ENCODE data around the gene GNB1L.

The GNB1L gene

GRCh38 chr22:19853879-19854777 lies 546 bp downstream of the GNB1L start:
- no peaks in the 10 kb centered on the region for H3K9me3 ChIP-seq (ENCODE audit: insufficient read depth, low read length)
- no peaks in the 10 kb centered on the region for H3K27me3 ChIP-seq (ENCODE audit: low read depth, low read length)
- H2AFZ ChIP-seq (ENCODE audit: low read depth, low read length) = peak overlapping the region; percentile 41; the same call in 1 of the 2 replicates
- H3K27ac ChIP-seq (ENCODE audit: low read length) = peak overlapping the region; percentile 22
- peak overlapping the region; percentile 85 for H3K4me2 ChIP-seq (ENCODE audit: low read length)
- TF ChIP-seq CTCF (IDR thresholded peaks at IDR 0.05; ENCODE audit: low read depth, low read length) (no peak), EZH2phosphoT487 (IDR thresholded peaks at IDR 0.05; ENCODE audit: low read depth) (no peak)
- peak overlapping the region; percentile 89 for H3K4me3 ChIP-seq (ENCODE audit: low read length)
- H3K79me2 ChIP-seq (ENCODE audit: low read length) = peaks cover 68% of the 10 kb centered on the region
- H3K9ac ChIP-seq (ENCODE audit: low read length) = peak overlapping the region; percentile 92
- H3K4me1 ChIP-seq (ENCODE audit: low read length) = peaks cover 20% of the 10 kb centered on the region
- peaks cover 27% of the 10 kb centered on the region for H3K36me3 ChIP-seq (replicated peaks; ENCODE audit: low read depth, low read length)
- H4K20me1 ChIP-seq (ENCODE audit: insufficient read depth, low read length) = peaks cover 10% of the 10 kb centered on the region; the same call in 1 of the 2 replicates

GRCh38 chr22:19853058-19853878 lies 1.4 kb downstream of the GNB1L start:
- H3K4me3 ChIP-seq (ENCODE audit: low read length) = peak overlapping the region; percentile 89
- peaks cover 18% of the 10 kb centered on the region for H3K4me1 ChIP-seq (ENCODE audit: low read length)
- no peak for TF ChIP-seq CTCF (IDR thresholded peaks at IDR 0.05; ENCODE audit: low read depth, low read length)
- TF ChIP-seq EZH2phosphoT487 (IDR thresholded peaks at IDR 0.05; ENCODE audit: low read depth) = no peak
- H3K79me2 ChIP-seq (ENCODE audit: low read length) = peaks cover 72% of the 10 kb centered on the region
- H3K27me3 ChIP-seq (ENCODE audit: low read depth, low read length) = no peaks in the 10 kb centered on the region
- peak overlapping the region; percentile 85 for H3K4me2 ChIP-seq (ENCODE audit: low read length)
- H3K27ac ChIP-seq (ENCODE audit: low read length) = no peak overlapping the region
- peaks cover 33% of the 10 kb centered on the region for H3K36me3 ChIP-seq (replicated peaks; ENCODE audit: low read depth, low read length)
- no peaks in the 10 kb centered on the region for H3K9me3 ChIP-seq (ENCODE audit: insufficient read depth, low read length)
- H2AFZ ChIP-seq (ENCODE audit: low read depth, low read length) = no peak overlapping the region
- H3K9ac ChIP-seq (ENCODE audit: low read length) = peak overlapping the region; percentile 92
- peaks cover 14% of the 10 kb centered on the region for H4K20me1 ChIP-seq (ENCODE audit: insufficient read depth, low read length)

- no peaks in the 10 kb centered on the region for H3K9me3 ChIP-seq (ENCODE audit: insufficient read depth, low read length)
- peaks cover 34% of the 10 kb centered on the region for H3K36me3 ChIP-seq (replicated peaks; ENCODE audit: low read depth, low read length)
- H3K4me2 ChIP-seq (ENCODE audit: low read length) = no peak overlapping the region
- no peak overlapping the region for H3K9ac ChIP-seq (ENCODE audit: low read length)
- H3K27me3 ChIP-seq (ENCODE audit: low read depth, low read length) = no peaks in the 10 kb centered on the region
- H3K4me1 ChIP-seq (ENCODE audit: low read length) = peaks cover 17% of the 10 kb centered on the region
- H3K79me2 ChIP-seq (ENCODE audit: low read length) = peaks cover 67% of the 10 kb centered on the region
- H4K20me1 ChIP-seq (ENCODE audit: insufficient read depth, low read length) = peaks cover 14% of the 10 kb centered on the region
- TF ChIP-seq CTCF (IDR thresholded peaks at IDR 0.05; ENCODE audit: low read depth, low read length) = no peak
- TF ChIP-seq EZH2phosphoT487 (IDR thresholded peaks at IDR 0.05; ENCODE audit: low read depth) = no peak
- no peak overlapping the region for H2AFZ ChIP-seq (ENCODE audit: low read depth, low read length)
- H3K27ac ChIP-seq (ENCODE audit: low read length) = no peak overlapping the region
- H3K4me3 ChIP-seq (ENCODE audit: low read length) = no peak overlapping the region
These were observed 2.4 kb downstream of the GNB1L start for GRCh38 chr22:19852177-19852781.
